ENCODE measurements around the gene ZNF780A.

DNA sequence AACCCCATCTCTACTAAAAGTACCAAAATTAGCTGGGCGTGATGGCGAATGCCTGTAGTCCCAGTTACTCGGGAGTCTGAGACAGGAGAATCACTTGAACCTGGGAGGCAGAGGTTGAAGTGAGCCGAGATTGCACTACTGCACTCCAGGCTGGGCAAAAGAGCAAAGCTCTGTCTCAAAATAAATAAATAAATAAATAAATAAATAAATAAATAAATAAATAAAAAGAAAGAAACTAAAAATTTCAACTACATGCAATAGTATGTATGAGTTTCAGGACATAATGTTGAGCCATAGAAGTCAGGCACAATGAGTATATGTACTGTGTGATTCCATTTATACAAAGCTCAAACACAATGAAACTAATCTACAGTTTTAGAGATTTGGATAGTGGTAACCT, 12.9 kb upstream of the ZNF780A start:
- TF ChIP-seq, protein P1, sequence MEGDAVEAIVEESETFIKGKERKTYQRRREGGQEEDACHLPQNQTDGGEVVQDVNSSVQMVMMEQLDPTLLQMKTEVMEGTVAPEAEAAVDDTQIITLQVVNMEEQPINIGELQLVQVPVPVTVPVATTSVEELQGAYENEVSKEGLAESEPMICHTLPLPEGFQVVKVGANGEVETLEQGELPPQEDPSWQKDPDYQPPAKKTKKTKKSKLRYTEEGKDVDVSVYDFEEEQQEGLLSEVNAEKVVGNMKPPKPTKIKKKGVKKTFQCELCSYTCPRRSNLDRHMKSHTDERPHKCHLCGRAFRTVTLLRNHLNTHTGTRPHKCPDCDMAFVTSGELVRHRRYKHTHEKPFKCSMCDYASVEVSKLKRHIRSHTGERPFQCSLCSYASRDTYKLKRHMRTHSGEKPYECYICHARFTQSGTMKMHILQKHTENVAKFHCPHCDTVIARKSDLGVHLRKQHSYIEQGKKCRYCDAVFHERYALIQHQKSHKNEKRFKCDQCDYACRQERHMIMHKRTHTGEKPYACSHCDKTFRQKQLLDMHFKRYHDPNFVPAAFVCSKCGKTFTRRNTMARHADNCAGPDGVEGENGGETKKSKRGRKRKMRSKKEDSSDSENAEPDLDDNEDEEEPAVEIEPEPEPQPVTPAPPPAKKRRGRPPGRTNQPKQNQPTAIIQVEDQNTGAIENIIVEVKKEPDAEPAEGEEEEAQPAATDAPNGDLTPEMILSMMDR (IDR thresholded peaks at IDR 0.05) = no peak
- no peak for TF ChIP-seq POLR2A (IDR thresholded peaks at IDR 0.05)
